Cardiac muscle cell (in vitro differentiated cells and primary cell): ENCODE measurements around the gene ZNF579. TPM values are rescaled to one million over a fixed set of nuclear protein-coding genes. Genes with fewer than 3 reads are reported as not detected.

Experiments used
- DNase-seq, 2 donors: peaks; one replicate each; pipeline versions ENCODE4 v3.0.0 to v3.0.0-alpha.2; 2010 to 2017; ENCODE audit warnings: low read depth in 1 of 2, low spot score in 1 of 2
- H3K27ac ChIP-seq: fragments of 200-600 bp; sonication (generic); 2 replicates; pipeline ENCODE4 v1.5.1; 2016
- H3K27me3 ChIP-seq: fragments of 200-600 bp; sonication (generic); 2 replicates; pipeline ENCODE4 v1.6.0; 2016; ENCODE audit warnings: control low read depth
- H3K36me3 ChIP-seq: fragments of 200-600 bp; sonication (generic); 2 replicates; pipeline ENCODE4 v1.5.1; 2016; ENCODE audit warnings: control low read depth
- H3K4me1 ChIP-seq: fragments of 200-600 bp; sonication (generic); 2 replicates; pipeline ENCODE4 v1.8.1; 2017; ENCODE audit warnings: low read depth, mild to moderate bottlenecking, mixed run types
- H3K4me3 ChIP-seq: fragments of 200-600 bp; sonication (generic); 2 replicates; pipeline ENCODE4 v1.5.1; 2016; ENCODE audit warnings: mild to moderate bottlenecking
- H3K9me3 ChIP-seq: fragments of 200-600 bp; sonication (generic); 2 replicates; pipeline ENCODE4 v1.5.1; 2017; ENCODE audit warnings: low read depth, mild to moderate bottlenecking, control low read depth
- CTCF ChIP-seq: IDR thresholded peaks from 2 replicates; pipeline ENCODE4 v1.5.1; 2012; ENCODE audit warnings: low read depth, mild to moderate bottlenecking, low read length
- polyA plus RNA-seq: library from polyadenylated mRNA; unstranded; fragments of >200 nt; fragmentation: Nextera tagmentation; extraction: Ambion mirVana; gene quantifications from 2 replicates; pipeline ENCODE4 v1.2.1, GENCODE V29; 2016
- total RNA-seq: library from RNA; depleted of rRNA; stranded (reverse); fragments of >200 nt; gene quantifications from 2 replicates; pipeline ENCODE4 v1.2.3, GENCODE V29; 2016

ZNF579 gene
- total RNA-seq (10.3 and 13.4 TPM in 2 replicates), polyA plus RNA-seq (14.9 and 17.7 TPM in 2 replicates)

GRCh38 chr19:55580628-55581144 lies at the start of gene ZNF579:
ZNF579 (minus strand) TSS chr19:55580848; CDS start chr19:55579639, 1,209 bp downstream.
- peak; percentile 87 to 95 for DNase-seq
- Histone ChIP-seq H3K36me3 (peaks cover 8% of the 10 kb centered on the region), H3K9me3 (no peaks in the 10 kb centered on the region), H3K4me3 (peak within 1 kb of the TSS; percentile 72), H3K27me3 (no peaks in the 10 kb centered on the region), H3K4me1 (no peaks in the 10 kb centered on the region), H3K27ac (peak within 1 kb of the TSS; percentile 94)
- no peak for TF ChIP-seq CTCF

GRCh38 chr19:55626350-55626749 lies 45.7 kb upstream of the ZNF579 start:
- Histone ChIP-seq H3K9me3 (no peaks in the 10 kb centered on the region), H3K27me3 (no peaks in the 10 kb centered on the region), H3K27ac (no peak overlapping the region), H3K36me3 (peaks cover 2% of the 10 kb centered on the region), H3K4me3 (no peak overlapping the region), H3K4me1 (peaks cover 3% of the 10 kb centered on the region)
- no peak for DNase-seq
- no peak for TF ChIP-seq CTCF

- Histone ChIP-seq H3K36me3 (peaks cover 2% of the 10 kb centered on the region), H3K27ac (peak overlapping the region; percentile 99), H3K4me1 (peaks cover 3% of the 10 kb centered on the region), H3K27me3 (no peaks in the 10 kb centered on the region), H3K4me3 (peak overlapping the region; percentile 51), H3K9me3 (no peaks in the 10 kb centered on the region)
- DNase-seq, result no peak
- TF ChIP-seq CTCF, result no peak
Measured at GRCh38 chr19:55625004-55625326, 44.3 kb upstream of the ZNF579 start.

GRCh38 chr19:55624109-55625003 lies 43.7 kb upstream of the ZNF579 start, which contains the start of gene ZNF784:
ZNF784 (minus strand) TSS chr19:55624566; CDS start chr19:55624561, 5 bp downstream.
- peak within 1 kb of the TSS; percentile 51 for H3K4me3 ChIP-seq
- H3K36me3 ChIP-seq, result peaks cover 2% of the 10 kb centered on the region
- peak; percentile 95 to 98 for DNase-seq
- H3K27ac ChIP-seq, result peak within 1 kb of the TSS; percentile 99
- no peaks in the 10 kb centered on the region for H3K9me3 ChIP-seq
- peaks cover 3% of the 10 kb centered on the region for H3K4me1 ChIP-seq
- H3K27me3 ChIP-seq, result no peaks in the 10 kb centered on the region
- no peak for TF ChIP-seq CTCF

GRCh38 chr19:55623561-55623960 lies 42.9 kb upstream of the ZNF579 start:
- H3K36me3 ChIP-seq, result peaks cover 2% of the 10 kb centered on the region
- DNase-seq, result no peak
- H3K4me3 ChIP-seq, result peak overlapping the region; percentile 51
- TF ChIP-seq CTCF, result no peak
- H3K9me3 ChIP-seq, result no peaks in the 10 kb centered on the region
- peaks cover 3% of the 10 kb centered on the region for H3K4me1 ChIP-seq
- H3K27ac ChIP-seq, result no peak overlapping the region
- H3K27me3 ChIP-seq, result no peaks in the 10 kb centered on the region
